ENCODE results near the gene NANOS1.

Gene NANOS1

DNA sequence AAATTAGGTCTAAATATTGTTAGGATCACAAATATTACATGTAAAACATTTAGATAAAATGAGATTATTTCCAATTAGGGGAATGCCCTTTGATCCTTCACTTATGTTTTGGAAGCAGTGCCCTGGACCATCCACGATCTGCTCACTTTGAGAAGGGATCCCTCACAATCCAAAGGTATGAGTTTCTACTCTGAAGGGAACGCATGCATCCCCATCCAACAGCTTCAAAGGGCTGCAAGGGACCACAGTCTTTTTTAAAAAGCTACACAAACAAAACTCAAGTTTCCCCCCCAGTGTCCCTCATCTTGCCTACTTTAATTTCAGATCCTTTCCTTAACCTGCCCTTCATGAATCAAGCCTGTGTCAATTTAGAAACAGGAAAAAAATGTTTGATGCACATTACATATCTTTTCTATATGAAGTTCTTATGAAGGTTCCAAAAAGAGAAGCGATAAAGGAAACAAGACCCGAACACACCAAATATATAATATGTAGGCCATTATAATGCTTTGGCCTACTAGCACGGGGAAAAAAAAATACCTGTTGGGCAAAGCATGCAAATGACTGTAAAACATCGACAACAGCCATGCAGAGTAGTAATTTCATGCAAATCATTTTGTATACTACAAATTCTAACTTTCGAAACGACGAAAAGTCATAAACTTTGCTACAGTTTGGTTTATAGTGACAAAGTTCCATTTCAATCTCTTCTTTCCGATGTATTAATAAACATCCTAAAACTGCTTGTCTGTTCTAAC is 49.1 kb downstream of the NANOS1 start:
- DNase-seq (ENCODE audit: low read depth) = no peak
- TF ChIP-seq, protein P1, sequence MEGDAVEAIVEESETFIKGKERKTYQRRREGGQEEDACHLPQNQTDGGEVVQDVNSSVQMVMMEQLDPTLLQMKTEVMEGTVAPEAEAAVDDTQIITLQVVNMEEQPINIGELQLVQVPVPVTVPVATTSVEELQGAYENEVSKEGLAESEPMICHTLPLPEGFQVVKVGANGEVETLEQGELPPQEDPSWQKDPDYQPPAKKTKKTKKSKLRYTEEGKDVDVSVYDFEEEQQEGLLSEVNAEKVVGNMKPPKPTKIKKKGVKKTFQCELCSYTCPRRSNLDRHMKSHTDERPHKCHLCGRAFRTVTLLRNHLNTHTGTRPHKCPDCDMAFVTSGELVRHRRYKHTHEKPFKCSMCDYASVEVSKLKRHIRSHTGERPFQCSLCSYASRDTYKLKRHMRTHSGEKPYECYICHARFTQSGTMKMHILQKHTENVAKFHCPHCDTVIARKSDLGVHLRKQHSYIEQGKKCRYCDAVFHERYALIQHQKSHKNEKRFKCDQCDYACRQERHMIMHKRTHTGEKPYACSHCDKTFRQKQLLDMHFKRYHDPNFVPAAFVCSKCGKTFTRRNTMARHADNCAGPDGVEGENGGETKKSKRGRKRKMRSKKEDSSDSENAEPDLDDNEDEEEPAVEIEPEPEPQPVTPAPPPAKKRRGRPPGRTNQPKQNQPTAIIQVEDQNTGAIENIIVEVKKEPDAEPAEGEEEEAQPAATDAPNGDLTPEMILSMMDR (conservative IDR thresholded peaks at IDR 0.05; ENCODE audit: low read depth, low read length) = no peak
- peak overlapping the region; percentile 96 for H3K4me3 ChIP-seq (ENCODE audit: low read length)

DNA sequence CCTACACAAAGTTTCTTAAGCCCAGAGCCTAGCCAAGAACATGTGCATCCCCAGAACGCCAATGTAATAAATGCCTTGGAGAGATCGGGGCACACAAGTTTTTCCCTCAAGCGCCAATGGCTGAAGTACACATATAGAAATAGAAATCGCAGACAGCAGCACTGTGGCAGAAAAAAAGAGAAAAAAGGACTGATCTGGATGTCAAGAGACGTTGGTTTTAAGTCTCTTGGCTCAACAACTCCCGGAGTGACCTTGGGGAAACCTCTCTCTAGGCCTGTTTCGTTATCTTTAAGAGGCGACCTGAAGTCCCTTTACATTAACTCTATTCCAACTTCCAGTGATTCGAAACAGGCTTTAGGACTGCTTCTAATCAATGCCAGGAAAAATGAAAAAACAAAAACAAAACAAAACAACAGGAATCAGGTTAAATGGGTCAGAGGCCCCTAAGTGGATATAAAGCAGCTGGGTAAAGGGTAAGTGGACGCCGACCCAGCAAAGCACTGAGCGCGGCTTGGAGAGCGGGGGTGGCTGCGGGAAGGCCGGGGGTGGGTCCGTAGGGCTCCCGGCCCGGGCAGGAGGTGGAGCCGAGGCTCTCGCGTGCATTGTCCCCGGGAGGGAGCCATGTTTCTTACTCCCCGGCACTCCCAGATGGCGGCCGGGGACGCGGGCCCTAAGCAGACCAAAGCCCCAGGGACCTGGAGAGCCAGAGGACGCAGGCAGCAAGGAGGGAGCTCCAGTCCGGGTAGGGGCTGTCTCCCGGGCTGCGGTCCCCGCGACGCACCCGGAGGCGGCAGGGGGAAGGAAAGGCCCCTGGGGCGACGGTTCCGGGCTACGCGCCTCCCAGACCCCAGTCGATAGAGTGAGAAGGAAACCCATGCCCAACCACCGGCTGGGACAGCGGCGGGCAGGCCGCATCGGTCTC is 50.3 kb downstream of the NANOS1 start:
- peak; percentile 43 for DNase-seq (ENCODE audit: low read depth)
- TF ChIP-seq, protein P1 (conservative IDR thresholded peaks at IDR 0.05; ENCODE audit: low read depth, low read length) = no peak
- H3K4me3 ChIP-seq (ENCODE audit: low read length) = peak overlapping the region; percentile 96

DNA sequence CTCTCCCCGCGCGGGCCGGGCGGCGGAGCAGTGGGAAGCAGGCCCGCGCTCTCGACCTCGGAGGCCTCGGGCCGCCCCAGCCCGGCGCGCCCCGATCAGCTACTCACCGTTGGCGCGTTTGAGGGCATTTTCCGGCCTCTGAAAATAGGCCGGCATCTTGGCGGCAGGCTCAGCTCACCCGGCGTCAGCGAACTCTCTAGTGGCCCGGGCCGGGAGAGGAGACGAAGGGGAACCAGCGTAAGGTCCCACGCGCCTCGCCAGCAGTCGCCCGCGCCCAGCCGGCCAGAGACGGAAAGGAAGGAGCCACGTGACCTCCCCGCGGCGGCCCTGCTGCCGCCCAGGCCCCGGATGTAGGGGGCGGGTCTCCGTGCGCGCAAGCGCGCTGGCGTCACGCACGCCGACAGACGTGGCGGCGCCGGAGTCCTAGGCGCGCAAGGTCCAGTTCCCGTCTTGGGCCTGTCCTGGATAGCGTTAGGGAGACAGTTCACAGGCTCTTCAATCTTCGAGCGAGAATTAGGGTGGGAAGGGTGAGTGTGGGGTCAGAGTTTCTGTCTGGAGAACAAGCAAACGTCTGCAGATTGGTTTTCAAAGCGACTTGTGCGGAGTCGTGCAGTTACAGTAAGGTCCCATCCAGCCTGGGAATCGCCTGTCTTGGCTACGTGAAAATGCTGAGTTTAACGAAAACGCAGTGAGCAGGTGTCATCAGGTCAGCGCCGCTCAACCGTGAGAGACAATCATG is 51.2 kb downstream of the NANOS1 start, which contains the start of gene EIF3A:
Gene EIF3A (minus strand): TSS at position 297 of the 739 bp plus-strand sequence. CDS start 141 bp downstream, at position 156.
- H3K4me3 ChIP-seq (ENCODE audit: low read length) = peak within 1 kb of the TSS; percentile 96
- TF ChIP-seq, protein P1 (conservative IDR thresholded peaks at IDR 0.05; ENCODE audit: low read depth, low read length) = no peak
- peak; percentile 65 for DNase-seq (ENCODE audit: low read depth)

Data from retinal pigment epithelial cell (primary cell).